Measurements from ENCODE around the gene LRAT.

DNA sequence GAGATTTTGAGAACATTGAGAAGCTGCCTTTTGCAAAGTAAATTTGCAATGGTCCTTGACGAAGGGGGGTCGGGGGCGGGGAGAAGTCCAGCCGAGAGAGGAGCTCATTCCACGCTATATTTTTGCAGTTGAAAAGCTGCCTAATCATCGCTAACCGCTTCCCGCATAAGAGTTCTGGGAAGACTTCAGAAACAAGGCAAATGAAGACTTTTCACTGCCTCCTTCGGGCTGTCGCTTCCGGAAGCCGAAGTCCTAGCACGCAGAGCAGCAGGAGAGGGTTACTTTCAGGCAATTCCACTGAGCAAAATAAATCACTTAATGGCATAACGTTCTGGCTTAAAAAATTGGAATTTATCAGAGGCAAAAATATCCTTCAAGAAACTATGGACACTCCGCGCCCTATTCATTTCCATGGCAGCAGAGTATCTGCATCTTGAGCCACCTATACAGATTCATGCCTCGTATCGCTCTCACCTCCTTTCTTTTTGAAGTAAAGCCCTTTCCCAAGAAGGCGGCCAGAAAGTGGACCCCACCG is 2.6 kb upstream of the LRAT start:
- TF ChIP-seq TSC22D2 (CRISPR knock-in tag; IDR thresholded peaks at IDR 0.05; ENCODE audit: borderline replicate concordance) (no peak), YY1 (IDR thresholded peaks at IDR 0.05; ENCODE audit: insufficient read depth, insufficient replicate concordance, low read depth, low read length) (no peak), CEBPB (IDR thresholded peaks at IDR 0.05; ENCODE audit: borderline replicate concordance, low read depth, low read length) (no peak), PBX3 (CRISPR knock-in tag; IDR thresholded peaks at IDR 0.05; ENCODE audit: borderline replicate concordance) (no peak), ZNF274 (CRISPR knock-in tag; IDR thresholded peaks at IDR 0.05) (no peak), SRF (IDR thresholded peaks at IDR 0.05; ENCODE audit: low read depth, low read length) (no peak), JUN (CRISPR knock-in tag; IDR thresholded peaks at IDR 0.05) (no peak)
- TF ChIP-seq, protein P1, sequence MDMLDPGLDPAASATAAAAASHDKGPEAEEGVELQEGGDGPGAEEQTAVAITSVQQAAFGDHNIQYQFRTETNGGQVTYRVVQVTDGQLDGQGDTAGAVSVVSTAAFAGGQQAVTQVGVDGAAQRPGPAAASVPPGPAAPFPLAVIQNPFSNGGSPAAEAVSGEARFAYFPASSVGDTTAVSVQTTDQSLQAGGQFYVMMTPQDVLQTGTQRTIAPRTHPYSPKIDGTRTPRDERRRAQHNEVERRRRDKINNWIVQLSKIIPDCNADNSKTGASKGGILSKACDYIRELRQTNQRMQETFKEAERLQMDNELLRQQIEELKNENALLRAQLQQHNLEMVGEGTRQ (IDR thresholded peaks at IDR 0.05; ENCODE audit: low read depth, low read length), result no peak
- TF ChIP-seq, protein P1 (CRISPR knock-in tag; IDR thresholded peaks at IDR 0.05; ENCODE audit: borderline replicate concordance), result no peak

Measured in HepG2 (cell line).